ENCODE results near the gene VSTM4. TPM values are rescaled to one million over a fixed set of nuclear protein-coding genes. Genes with fewer than 3 reads are reported as not detected.

The VSTM4 gene
- total and polyA plus RNA-seq, 2 of the 4 experiments (the other 2 are of a cell fraction), result 2.4 to 2.9 TPM

DNA sequence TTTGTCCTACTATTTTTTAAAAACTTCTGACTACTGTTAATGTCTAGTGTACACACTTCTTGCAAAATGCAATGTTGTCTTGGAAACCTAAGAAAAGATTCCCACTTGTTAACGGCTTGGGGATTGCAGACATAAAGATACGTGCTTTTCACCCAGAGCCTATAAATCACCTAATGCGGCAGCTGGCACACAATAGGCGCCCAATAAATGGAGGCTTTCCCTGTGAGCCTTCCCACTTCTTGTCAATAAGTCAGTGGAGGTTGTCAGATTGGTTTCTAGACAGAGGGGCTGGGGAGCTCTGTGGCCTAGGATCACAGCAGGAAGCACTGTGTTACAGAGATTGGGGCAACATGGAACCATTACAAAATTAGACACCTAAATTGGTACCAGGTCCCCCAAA lies 74.7 kb downstream of the VSTM4 start:
- ATAC-seq (ENCODE audit: low read depth) (no peak), DNase-seq (no peak)
- Histone ChIP-seq H2BK5ac (ENCODE audit: low read depth, low read length, poor library complexity, severe bottlenecking) (no peak overlapping the region), H3K18ac (ENCODE audit: low read depth, low read length) (no peak overlapping the region), H3K14ac (replicated peaks; ENCODE audit: low read depth, low read length) (no peak overlapping the region), H2AFZ (replicated peaks; ENCODE audit: low read length, poor library complexity) (no peak overlapping the region), H4K8ac (ENCODE audit: low read depth in 2 of 2, low read length in 2 of 2) (no peak overlapping the region), H3K23ac (ENCODE audit: low read depth, low read length) (no peak overlapping the region), H3K27me3 (ENCODE audit: control insufficient read depth, insufficient read depth, low read length) (no peaks in the 10 kb centered on the region), H4K20me1 (ENCODE audit: insufficient read depth, low read length) (no peaks in the 10 kb centered on the region), H2BK15ac (ENCODE audit: low read depth, low read length) (no peak overlapping the region), H3K4me2 (ENCODE audit: low read depth, low read length) (no peak overlapping the region), H4K5ac (ENCODE audit: low read depth, low read length) (no peak overlapping the region), H2AK5ac (ENCODE audit: low read depth, low read length) (no peak overlapping the region), H3K9ac (ENCODE audit: low read depth, low read length) (no peak overlapping the region), H4K91ac (ENCODE audit: insufficient read depth, low read depth, low read length) (no peak overlapping the region), H3K4ac (ENCODE audit: low read depth, low read length) (no peak overlapping the region), H3K4me3 (ENCODE audit: insufficient read depth, low read depth, low read length) (no peak overlapping the region), H3K4me1 (ENCODE audit: control insufficient read depth, insufficient read depth, low read length) (no peaks in the 10 kb centered on the region), H3K27ac (ENCODE audit: insufficient read depth, low read length) (no peak overlapping the region), H2AK9ac (replicated peaks; ENCODE audit: low read depth, low read length, poor library complexity) (no peak overlapping the region), H2BK120ac (ENCODE audit: low read depth, low read length) (no peak overlapping the region), H3K9me1 (ENCODE audit: insufficient read depth, low read length) (peaks cover 3% of the 10 kb centered on the region; the same call in 1 of the 2 replicates), H3K36me3 (ENCODE audit: control insufficient read depth, insufficient read depth, low read length) (peaks cover 12% of the 10 kb centered on the region; the same call in 1 of the 2 replicates), H3K79me1 (ENCODE audit: low read depth in 1 of 2, low read length in 2 of 2) (no peaks in the 10 kb centered on the region), H3K56ac (ENCODE audit: extremely low read depth, insufficient read depth, low read length) (no peak overlapping the region), H2BK20ac (ENCODE audit: low read depth, low read length) (no peak overlapping the region), H3K9me3 (ENCODE audit: control insufficient read depth, insufficient read depth, low read length) (no peaks in the 10 kb centered on the region)
- no TSS peak for BruUV-seq (replicated peaks)
- TF ChIP-seq RAD21 (IDR thresholded peaks at IDR 0.05; ENCODE audit: low read length) (no peak), SMC3 (IDR thresholded peaks at IDR 0.05; ENCODE audit: low read depth, low read length) (no peak)
- TF ChIP-seq, protein P1, sequence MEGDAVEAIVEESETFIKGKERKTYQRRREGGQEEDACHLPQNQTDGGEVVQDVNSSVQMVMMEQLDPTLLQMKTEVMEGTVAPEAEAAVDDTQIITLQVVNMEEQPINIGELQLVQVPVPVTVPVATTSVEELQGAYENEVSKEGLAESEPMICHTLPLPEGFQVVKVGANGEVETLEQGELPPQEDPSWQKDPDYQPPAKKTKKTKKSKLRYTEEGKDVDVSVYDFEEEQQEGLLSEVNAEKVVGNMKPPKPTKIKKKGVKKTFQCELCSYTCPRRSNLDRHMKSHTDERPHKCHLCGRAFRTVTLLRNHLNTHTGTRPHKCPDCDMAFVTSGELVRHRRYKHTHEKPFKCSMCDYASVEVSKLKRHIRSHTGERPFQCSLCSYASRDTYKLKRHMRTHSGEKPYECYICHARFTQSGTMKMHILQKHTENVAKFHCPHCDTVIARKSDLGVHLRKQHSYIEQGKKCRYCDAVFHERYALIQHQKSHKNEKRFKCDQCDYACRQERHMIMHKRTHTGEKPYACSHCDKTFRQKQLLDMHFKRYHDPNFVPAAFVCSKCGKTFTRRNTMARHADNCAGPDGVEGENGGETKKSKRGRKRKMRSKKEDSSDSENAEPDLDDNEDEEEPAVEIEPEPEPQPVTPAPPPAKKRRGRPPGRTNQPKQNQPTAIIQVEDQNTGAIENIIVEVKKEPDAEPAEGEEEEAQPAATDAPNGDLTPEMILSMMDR (conservative IDR thresholded peaks at IDR 0.05; ENCODE audit: low read depth, low read length), result no peak
- WGBS, 2 experiments (ENCODE audit: extremely low coverage in 2 of 2, insufficient read length in 1 of 2), result no CpG with 5 or more reads among the region's 4 CpGs
- in situ Hi-C loops (cut with MboI; ENCODE audit: low sequenced_read_pairs), result no loop called here
- ChIA-PET POLR2A (ENCODE audit: unreplicated experiment) (no interaction called here), CTCF (no interaction called here)
- dilution Hi-C loops (cut with HindIII; ENCODE audit: low sequenced_read_pairs, unreplicated experiment), result no loop called here
- intact Hi-C loops (cut with micrococcal nuclease), result no loop called here
